Thyroid gland (tissue), 4 donors: ENCODE measurements around the gene FOXP1. TPM values are rescaled to one million over a fixed set of nuclear protein-coding genes. Genes with fewer than 3 reads are reported as not detected.

Source experiments
- DNase-seq, 2 donors: peaks; one replicate each; pipeline ENCODE4 v3.0.0-alpha.2; 2019
- H3K27ac ChIP-seq, 3 donors: fragments of 200-600 bp; sonication (generic); 1 replicate in 2 of 3; 2 replicates in 1 of 3; pipeline ENCODE4 v1.5.1; 2016 to 2019; ENCODE audit warnings: mild to moderate bottlenecking in 1 of 3, moderate library complexity in 1 of 3
- H3K27me3 ChIP-seq: fragments of 200-600 bp; sonication (generic); one replicate; pipeline ENCODE4 v1.5.1; 2019
- H3K36me3 ChIP-seq, 2 donors: fragments of 200-600 bp; sonication (generic); one replicate each; pipeline ENCODE4 v1.5.1; 2016 to 2019
- H3K4me1 ChIP-seq, 2 donors: fragments of 200-600 bp; sonication (generic); one replicate each; pipeline ENCODE4 v1.5.1; 2017 to 2019
- H3K4me3 ChIP-seq, 3 donors: fragments of 200-600 bp; sonication (generic); replicated peaks in 1 of 3; 1 replicate in 2 of 3; 2 replicates in 1 of 3; pipeline ENCODE4 v1.5.1; 2016; ENCODE audit warnings: mild to moderate bottlenecking in 1 of 3
- H3K9me3 ChIP-seq: fragments of 200-600 bp; sonication (generic); one replicate; pipeline ENCODE4 v1.5.1; 2017
- CTCF ChIP-seq, 6 experiments: fragments of 200-600 bp in 3 of 6; fragments of 450-650 bp in 3 of 6; sonication (generic) in 3 of 6; IDR thresholded peaks; one replicate each; pipeline ENCODE4 v1.5.1; 2016 to 2019; ENCODE audit warnings: antibody characterized with exemption in 6 of 6, mild to moderate bottlenecking in 2 of 6, inconsistent platforms in 1 of 6, moderate library complexity in 1 of 6
- POLR2A ChIP-seq, 2 donors: fragments of 450-650 bp; IDR thresholded peaks; one replicate each; pipeline ENCODE4 v1.6.1; 2017; ENCODE audit warnings: antibody characterized with exemption in 2 of 2, mild to moderate bottlenecking in 2 of 2, moderate library complexity in 1 of 2
- WGBS, 2 donors: methylation state at CpG; one replicate each; pipeline ENCODE4 v1.1.5; 2017; 5-methylcytosine and 5-hydroxymethylcytosine counted together
- intact Hi-C: fragments of 100-400 bp; cut with DNase I; formaldehyde crosslinking; loops from one replicate; pipeline ENCODE4 v1.15.1; 2023
- total RNA-seq, 4 donors: library from RNA; depleted of rRNA; stranded (reverse); fragments of >200 nt; gene quantifications; one replicate each; pipeline ENCODE4 v1.2.3, GENCODE V29; 2016

FOXP1 gene
- total RNA-seq, 4 donors from 2014 or later = 111 to 187 (median 141) TPM

- Histone ChIP-seq H3K36me3 (no peaks in the 10 kb centered on the region), H3K4me1 (no peaks in the 10 kb centered on the region), H3K27ac (no peak overlapping the region), H3K4me3 (no peak overlapping the region), H3K27me3 (no peaks in the 10 kb centered on the region), H3K9me3 (no peaks in the 10 kb centered on the region)
- 96% methylated on average over 3 of the region's 3 CpGs for WGBS, 2 donors
- intact Hi-C loops = no loop called here
- TF ChIP-seq CTCF (IDR thresholded peaks at IDR 0.05) (no peak), POLR2A (IDR thresholded peaks at IDR 0.05) (no peak)
- DNase-seq = no peak
These were observed 27.6 kb upstream of the FOXP1 start for GRCh38 chr3:71611099-71611498.

- Histone ChIP-seq H3K4me1 (no peaks in the 10 kb centered on the region), H3K36me3 (no peaks in the 10 kb centered on the region), H3K27ac (no peak overlapping the region), H3K9me3 (no peaks in the 10 kb centered on the region), H3K4me3 (no peak overlapping the region), H3K27me3 (no peaks in the 10 kb centered on the region)
- no peak for DNase-seq
- TF ChIP-seq POLR2A (IDR thresholded peaks at IDR 0.05) (no peak), CTCF (IDR thresholded peaks at IDR 0.05) (no peak)
- intact Hi-C loops = no loop called here
- 95 to 96% methylated on average over 2 of the region's 2 CpGs for WGBS, 2 donors
These were observed 23.8 kb upstream of the FOXP1 start for GRCh38 chr3:71607364-71607763.

- 86% methylated on average over 5 of the region's 5 CpGs for WGBS, 2 donors
- intact Hi-C loops = no loop called here
- Histone ChIP-seq H3K4me3 (no peak overlapping the region), H3K36me3 (no peaks in the 10 kb centered on the region), H3K27ac (no peak overlapping the region), H3K27me3 (no peaks in the 10 kb centered on the region), H3K9me3 (no peaks in the 10 kb centered on the region), H3K4me1 (no peaks in the 10 kb centered on the region)
- DNase-seq = no peak
- TF ChIP-seq POLR2A (IDR thresholded peaks at IDR 0.05) (no peak), CTCF (IDR thresholded peaks at IDR 0.05) (no peak)
These were observed 23.1 kb upstream of the FOXP1 start for GRCh38 chr3:71606582-71606981.

GRCh38 chr3:71602256-71602655 lies 18.7 kb upstream of the FOXP1 start:
- intact Hi-C loops = no loop called here
- peaks cover 0 to 6% of the 10 kb centered on the region in 2 donors for H3K4me1 ChIP-seq
- WGBS, 2 donors = 39 to 51% methylated on average over 2 of the region's 2 CpGs

GRCh38 chr3:71601811-71602210 lies 18.3 kb upstream of the FOXP1 start:
- intact Hi-C loops = no loop called here
- no peak overlapping the region for H3K4me3 ChIP-seq
- WGBS, 2 donors = 86 to 93% methylated on average over 5 of the region's 5 CpGs
- H3K27ac ChIP-seq = no peak overlapping the region
- DNase-seq = no peak
- TF ChIP-seq POLR2A (IDR thresholded peaks at IDR 0.05) (no peak), CTCF (IDR thresholded peaks at IDR 0.05) (no peak)
- no peaks in the 10 kb centered on the region for H3K27me3 ChIP-seq
- peaks cover 0 to 6% of the 10 kb centered on the region in 2 donors for H3K4me1 ChIP-seq
- H3K36me3 ChIP-seq = no peaks in the 10 kb centered on the region
- no peaks in the 10 kb centered on the region for H3K9me3 ChIP-seq

More at GRCh38 chr3:71602256-71602655, 18.7 kb upstream of the FOXP1 start:
- Histone ChIP-seq H3K27ac (no peak overlapping the region), H3K9me3 (no peaks in the 10 kb centered on the region), H3K36me3 (no peaks in the 10 kb centered on the region), H3K27me3 (no peaks in the 10 kb centered on the region), H3K4me3 (no peak overlapping the region)
- TF ChIP-seq POLR2A (IDR thresholded peaks at IDR 0.05) (no peak), CTCF (IDR thresholded peaks at IDR 0.05) (no peak)
- no peak for DNase-seq
